ENCODE results near the gene SPX.

Gene SPX

DNA sequence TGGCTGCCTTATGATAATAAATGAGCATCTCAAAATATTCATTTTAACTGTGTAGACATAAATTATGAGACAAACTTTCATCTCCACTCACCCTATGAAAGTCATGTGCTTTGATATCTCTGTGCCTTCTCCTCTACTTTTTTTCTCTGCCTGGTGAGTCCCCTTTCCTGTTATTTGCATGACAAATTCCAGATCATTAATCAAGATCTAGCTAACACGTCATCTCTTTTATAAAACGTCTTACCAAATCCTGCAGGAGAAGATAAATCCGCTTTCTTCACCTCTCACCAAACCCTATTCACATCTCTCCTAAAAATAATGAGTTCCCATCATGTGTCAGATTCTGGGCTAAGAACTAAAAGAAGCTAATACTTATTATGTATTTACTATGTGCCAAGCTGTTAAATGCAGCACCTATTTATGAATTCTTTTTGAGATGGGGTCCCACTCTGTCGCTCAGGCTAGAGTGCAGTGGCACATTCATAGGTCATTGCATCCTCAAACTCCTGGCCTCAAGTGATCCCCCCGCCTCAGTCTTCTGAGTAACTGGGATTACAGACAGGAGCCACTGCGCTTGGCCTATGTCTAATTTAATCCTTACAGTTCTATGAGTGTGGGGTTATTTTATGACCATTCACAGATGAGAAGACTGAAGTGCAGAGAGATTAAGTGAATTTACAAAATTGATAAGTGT is 26.7 kb downstream of the SPX start:
- no peak for TF ChIP-seq EZH2 (IDR thresholded peaks at IDR 0.05; ENCODE audit: borderline replicate concordance, low read length)
- TF ChIP-seq, protein P1, sequence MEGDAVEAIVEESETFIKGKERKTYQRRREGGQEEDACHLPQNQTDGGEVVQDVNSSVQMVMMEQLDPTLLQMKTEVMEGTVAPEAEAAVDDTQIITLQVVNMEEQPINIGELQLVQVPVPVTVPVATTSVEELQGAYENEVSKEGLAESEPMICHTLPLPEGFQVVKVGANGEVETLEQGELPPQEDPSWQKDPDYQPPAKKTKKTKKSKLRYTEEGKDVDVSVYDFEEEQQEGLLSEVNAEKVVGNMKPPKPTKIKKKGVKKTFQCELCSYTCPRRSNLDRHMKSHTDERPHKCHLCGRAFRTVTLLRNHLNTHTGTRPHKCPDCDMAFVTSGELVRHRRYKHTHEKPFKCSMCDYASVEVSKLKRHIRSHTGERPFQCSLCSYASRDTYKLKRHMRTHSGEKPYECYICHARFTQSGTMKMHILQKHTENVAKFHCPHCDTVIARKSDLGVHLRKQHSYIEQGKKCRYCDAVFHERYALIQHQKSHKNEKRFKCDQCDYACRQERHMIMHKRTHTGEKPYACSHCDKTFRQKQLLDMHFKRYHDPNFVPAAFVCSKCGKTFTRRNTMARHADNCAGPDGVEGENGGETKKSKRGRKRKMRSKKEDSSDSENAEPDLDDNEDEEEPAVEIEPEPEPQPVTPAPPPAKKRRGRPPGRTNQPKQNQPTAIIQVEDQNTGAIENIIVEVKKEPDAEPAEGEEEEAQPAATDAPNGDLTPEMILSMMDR (IDR thresholded peaks at IDR 0.05; ENCODE audit: low read length), result no peak
- Histone ChIP-seq H3K9me2 (ENCODE audit: low read depth, low read length) (no peaks in the 10 kb centered on the region), H3K36me3 (ENCODE audit: insufficient read depth, low read length) (no peaks in the 10 kb centered on the region), H3K9me3 (ENCODE audit: low read length) (no peaks in the 10 kb centered on the region), H3K27ac (ENCODE audit: low read depth, low read length, poor library complexity, severe bottlenecking) (no peak overlapping the region), H3K4me2 (ENCODE audit: low read length) (no peak overlapping the region), H3F3A (ENCODE audit: insufficient read depth, low read length) (no peaks in the 10 kb centered on the region), H3K79me2 (ENCODE audit: insufficient read depth, low read length) (no peaks in the 10 kb centered on the region), H2AFZ (ENCODE audit: low read length) (no peak overlapping the region), H3K27me3 (ENCODE audit: insufficient read depth, low read length) (no peaks in the 10 kb centered on the region), H3K4me3 (ENCODE audit: low read depth, low read length, poor library complexity, severe bottlenecking) (no peak overlapping the region), H4K20me1 (ENCODE audit: insufficient read depth, low read length) (no peaks in the 10 kb centered on the region), H3K9ac (ENCODE audit: low read length) (no peak overlapping the region), H3K4me1 (ENCODE audit: insufficient read depth, low read length, severe bottlenecking) (no peaks in the 10 kb centered on the region)

DNA sequence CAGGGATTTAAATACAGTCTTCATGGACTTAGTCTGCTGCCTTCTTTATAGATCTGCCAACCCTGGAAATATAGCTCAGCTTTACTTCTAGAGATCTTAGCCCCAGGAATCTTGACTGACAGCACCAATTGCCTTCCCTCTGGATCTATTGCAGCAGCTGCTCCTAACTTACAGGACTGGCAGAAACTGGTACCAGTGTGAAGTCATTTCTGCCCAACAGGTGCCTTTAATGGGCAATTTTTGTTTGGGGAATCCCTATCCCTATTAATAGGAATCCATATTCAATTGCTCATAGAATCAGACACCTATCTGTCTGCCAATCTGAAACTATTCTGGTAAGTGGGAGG is 27.2 kb downstream of the SPX start:
- Histone ChIP-seq H3K27ac (ENCODE audit: low read depth, low read length, poor library complexity, severe bottlenecking) (no peak overlapping the region), H3K9me3 (ENCODE audit: low read length) (no peaks in the 10 kb centered on the region), H3K27me3 (ENCODE audit: insufficient read depth, low read length) (no peaks in the 10 kb centered on the region), H3K4me3 (ENCODE audit: low read depth, low read length, poor library complexity, severe bottlenecking) (no peak overlapping the region), H3K9ac (ENCODE audit: low read length) (no peak overlapping the region), H3K36me3 (ENCODE audit: insufficient read depth, low read length) (no peaks in the 10 kb centered on the region), H4K20me1 (ENCODE audit: insufficient read depth, low read length) (no peaks in the 10 kb centered on the region), H2AFZ (ENCODE audit: low read length) (no peak overlapping the region), H3K4me2 (ENCODE audit: low read length) (no peak overlapping the region), H3F3A (ENCODE audit: insufficient read depth, low read length) (no peaks in the 10 kb centered on the region), H3K79me2 (ENCODE audit: insufficient read depth, low read length) (no peaks in the 10 kb centered on the region), H3K9me2 (ENCODE audit: low read depth, low read length) (no peaks in the 10 kb centered on the region), H3K4me1 (ENCODE audit: insufficient read depth, low read length, severe bottlenecking) (no peaks in the 10 kb centered on the region)
- TF ChIP-seq, protein P1 (IDR thresholded peaks at IDR 0.05; ENCODE audit: low read length), result no peak
- TF ChIP-seq EZH2 (IDR thresholded peaks at IDR 0.05; ENCODE audit: borderline replicate concordance, low read length), result no peak

DNA sequence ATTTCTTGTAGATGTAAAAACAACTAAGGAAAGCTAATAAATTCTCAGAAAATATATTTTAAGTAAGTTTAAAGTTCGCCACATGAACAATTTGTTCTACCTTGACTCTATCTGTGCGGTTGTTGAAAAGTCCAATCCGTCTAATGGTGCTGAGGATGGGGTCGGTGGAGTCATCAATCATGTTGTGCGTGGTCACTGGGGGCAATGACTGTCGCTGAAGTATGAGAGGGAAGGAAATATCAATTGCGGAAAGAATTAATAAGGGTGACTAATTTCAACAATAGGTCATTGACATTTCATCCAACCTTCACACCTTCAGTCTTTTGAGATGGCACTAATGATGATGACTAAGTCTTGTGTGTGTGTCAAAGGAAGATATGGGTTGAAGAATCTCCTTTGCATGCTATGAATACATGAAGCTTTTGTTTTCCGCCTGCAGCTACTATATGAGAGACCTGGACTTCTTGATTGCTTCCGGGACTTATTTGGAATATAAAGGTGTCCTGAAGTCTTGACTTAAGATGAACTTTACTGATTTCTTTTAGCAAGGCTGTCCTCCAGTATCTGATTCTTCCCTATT is 32.1 kb downstream of the SPX start:
- no peak overlapping the region for H3K4me3 ChIP-seq (ENCODE audit: low read depth, low read length, poor library complexity, severe bottlenecking)
- H3K4me2 ChIP-seq (ENCODE audit: low read length), result no peak overlapping the region
- H3K79me2 ChIP-seq (ENCODE audit: insufficient read depth, low read length), result no peaks in the 10 kb centered on the region
- H3K9me3 ChIP-seq (ENCODE audit: low read length), result no peaks in the 10 kb centered on the region
- H3K9me2 ChIP-seq (ENCODE audit: low read depth, low read length), result no peaks in the 10 kb centered on the region
- no peaks in the 10 kb centered on the region for H3K4me1 ChIP-seq (ENCODE audit: insufficient read depth, low read length, severe bottlenecking)
- TF ChIP-seq, protein P1 (IDR thresholded peaks at IDR 0.05; ENCODE audit: low read length), result no peak
- TF ChIP-seq EZH2 (IDR thresholded peaks at IDR 0.05; ENCODE audit: borderline replicate concordance, low read length), result no peak
- no peaks in the 10 kb centered on the region for H3F3A ChIP-seq (ENCODE audit: insufficient read depth, low read length)
- no peak overlapping the region for H2AFZ ChIP-seq (ENCODE audit: low read length)
- no peak overlapping the region for H3K9ac ChIP-seq (ENCODE audit: low read length)
- no peaks in the 10 kb centered on the region for H3K36me3 ChIP-seq (ENCODE audit: insufficient read depth, low read length)
- no peaks in the 10 kb centered on the region for H4K20me1 ChIP-seq (ENCODE audit: insufficient read depth, low read length)
- H3K27me3 ChIP-seq (ENCODE audit: insufficient read depth, low read length), result no peaks in the 10 kb centered on the region
- H3K27ac ChIP-seq (ENCODE audit: low read depth, low read length, poor library complexity, severe bottlenecking), result no peak overlapping the region
